K562 (cell line): ENCODE data around the gene KNCN. TPM values are rescaled to one million over a fixed set of nuclear protein-coding genes. Genes with fewer than 3 reads are reported as not detected.

Experiments used
- ADNP ChIP-seq: fragments of 200-800 bp; sonication (Bioruptor generic); IDR thresholded peaks from 2 replicates; pipeline ENCODE4 v1.6.1; 2016; ENCODE audit warnings: missing genetic modification characterization, missing compliant biosample characterization
- CBX3 ChIP-seq, 2 experiments: IDR thresholded peaks; 1 replicate in 1 of 2; 2 replicates in 1 of 2; pipeline ENCODE4 v1.6.1; 2012; ENCODE audit warnings: inconsistent platforms in 2 of 2, low read length in 2 of 2, borderline replicate concordance in 1 of 2, control low read depth in 1 of 2
- CREB1 ChIP-seq, 2 experiments: sonication (generic) in 1 of 2; formaldehyde crosslinking in 1 of 2; IDR thresholded peaks; 2 replicates each; pipeline versions ENCODE4 v1.6.1 to v1.8.0; 2012 to 2022; ENCODE audit warnings: inconsistent platforms in 1 of 2, mild to moderate bottlenecking in 1 of 2, missing genetic modification reagents in 1 of 2, moderate library complexity in 1 of 2
- DMBX1 ChIP-seq: fragments of 250-450 bp; sonication (Bioruptor Pico); IDR thresholded peaks from 2 replicates; pipeline ENCODE4 v1.8.0; 2022; ENCODE audit warnings: inconsistent platforms, mild to moderate bottlenecking, moderate library complexity, borderline replicate concordance
- ELF1 ChIP-seq: fragments of 200-800 bp; sonication (Bioruptor generic); IDR thresholded peaks from 2 replicates; pipeline ENCODE4 v1.6.1; 2016; ENCODE audit warnings: missing genetic modification characterization, missing compliant biosample characterization
- EP400 ChIP-seq: fragments of 450-650 bp; IDR thresholded peaks from 2 replicates; pipeline ENCODE4 v1.6.1; 2017; ENCODE audit warnings: antibody characterized with exemption, mild to moderate bottlenecking, moderate library complexity
- ETV1 ChIP-seq: fragments of 450-650 bp; conservative IDR thresholded peaks from 2 replicates; pipeline ENCODE4 v1.6.1; 2016; ENCODE audit warnings: missing genetic modification characterization, control low read depth, low read depth, missing compliant biosample characterization
- KDM1A ChIP-seq, 2 experiments: fragments of 450-650 bp; IDR thresholded peaks; 2 replicates each; pipeline ENCODE4 v1.6.1; 2016; ENCODE audit warnings: mild to moderate bottlenecking in 2 of 2
- NBN ChIP-seq: fragments of 450-650 bp; IDR thresholded peaks from 2 replicates; pipeline ENCODE4 v1.6.1; 2016; ENCODE audit warnings: low read depth, mild to moderate bottlenecking
- NCOA6 ChIP-seq: fragments of 450-650 bp; IDR thresholded peaks from 2 replicates; pipeline ENCODE4 v1.6.1; 2017; ENCODE audit warnings: mild to moderate bottlenecking
- NCOR1 ChIP-seq: fragments of 450-650 bp; IDR thresholded peaks from 2 replicates; pipeline ENCODE4 v1.6.1; 2016; ENCODE audit warnings: mild to moderate bottlenecking, moderate library complexity
- NR1H2 ChIP-seq: sonication (generic); formaldehyde crosslinking; IDR thresholded peaks from 2 replicates; pipeline ENCODE4 v1.4.0; 2020; ENCODE audit warnings: mild to moderate bottlenecking, missing genetic modification reagents
- NUFIP1 ChIP-seq: fragments of 450-650 bp; IDR thresholded peaks from 2 replicates; pipeline ENCODE4 v1.6.1; 2018; ENCODE audit not compliant: partially characterized antibody
- RBFOX2 ChIP-seq: fragments of 200-400 bp; formaldehyde crosslinking; IDR thresholded peaks from 2 replicates; pipeline ENCODE4 v1.6.1; 2017; ENCODE audit warnings: low read depth, mild to moderate bottlenecking, low read length, moderate library complexity
- RFX7 ChIP-seq: fragments of 250-450 bp; sonication (Bioruptor Pico); IDR thresholded peaks from 2 replicates; pipeline ENCODE4 v1.5.1; 2021; ENCODE audit warnings: mild to moderate bottlenecking
- SIN3B ChIP-seq: fragments of 450-650 bp; IDR thresholded peaks from 2 replicates; pipeline ENCODE4 v1.6.1; 2017; ENCODE audit warnings: low read depth, mild to moderate bottlenecking, moderate library complexity
- SNIP1 ChIP-seq: fragments of 450-650 bp; IDR thresholded peaks from 2 replicates; pipeline ENCODE4 v1.7.1; 2017; ENCODE audit warnings: low read depth, mild to moderate bottlenecking
- TAF9B ChIP-seq: fragments of 450-650 bp; IDR thresholded peaks from 2 replicates; pipeline ENCODE4 v1.6.1; 2018; ENCODE audit warnings: mild to moderate bottlenecking; ENCODE audit not compliant: partially characterized antibody
- ZC3H4 ChIP-seq: sonication (generic); formaldehyde crosslinking; IDR thresholded peaks from 2 replicates; pipeline ENCODE4 v1.9.0; 2021; ENCODE audit warnings: missing genetic modification reagents, borderline replicate concordance
- ZFP1 ChIP-seq: fragments of 450-650 bp; formaldehyde crosslinking; IDR thresholded peaks from 2 replicates; pipeline ENCODE4 v1.4.0; 2020; ENCODE audit warnings: mild to moderate bottlenecking, mixed read lengths
- ZNF354B ChIP-seq: fragments of 250-450 bp; sonication (Bioruptor Pico); IDR thresholded peaks from 2 replicates; pipeline ENCODE4 v1.4.0; 2020
- ZNF57 ChIP-seq: fragments of 450-650 bp; formaldehyde crosslinking; IDR thresholded peaks from 2 replicates; pipeline ENCODE4 v1.4.0; 2020; ENCODE audit warnings: mild to moderate bottlenecking, moderate library complexity
- polyA plus RNA-seq, 8 experiments: library from polyadenylated mRNA; depleted of rRNA in 4 of 8; stranded (reverse) in 5 of 8; unstranded in 3 of 8; fragments of >200 nt; fragmentation: Nextera tagmentation in 2 of 8; fragmentation: Illumina TruSeq in 1 of 8; extraction: Ambion mirVana in 2 of 8; extraction: Trizol in 1 of 8; gene quantifications; 2 replicates each; pipeline versions ENCODE4 v1.2.1 to v1.2.3, GENCODE V29; 2011 to 2014; ENCODE audit warnings: inconsistent platforms in 1 of 8, missing spikeins in 1 of 8
- total RNA-seq, 7 experiments: library from RNA; depleted of rRNA in 6 of 7; stranded (reverse); fragments of >200 nt in 6 of 7; fragmentation: Illumina TruSeq in 2 of 7; extraction: Trizol in 2 of 7; gene quantifications; 2 replicates each; pipeline versions ENCODE4 v1.2.1 to v1.2.3, GENCODE V29; 2011 to 2021; ENCODE audit warnings: low replicate concordance in 1 of 7
- TF ChIP-seq, protein P1 (sequence below): fragments of 250-450 bp; sonication (Bioruptor Pico); IDR thresholded peaks from 2 replicates; pipeline ENCODE4 v1.9.0; 2021; ENCODE audit warnings: mild to moderate bottlenecking, inconsistent platforms
- TF ChIP-seq, protein P2 (sequence below): sonication (generic); formaldehyde crosslinking; IDR thresholded peaks from 2 replicates; pipeline ENCODE4 v1.8.0; 2022; ENCODE audit warnings: mild to moderate bottlenecking, missing genetic modification reagents, borderline replicate concordance
- TF ChIP-seq, protein P3 (sequence below): fragments of 250-450 bp; sonication (Bioruptor Pico); IDR thresholded peaks from 2 replicates; pipeline ENCODE4 v1.4.0; 2020

The KNCN gene
- total and polyA plus RNA-seq, 9 of the 15 experiments (the other 6 are each of a cell fraction or from before 2014, with no cell fraction given), result not detected

DNA sequence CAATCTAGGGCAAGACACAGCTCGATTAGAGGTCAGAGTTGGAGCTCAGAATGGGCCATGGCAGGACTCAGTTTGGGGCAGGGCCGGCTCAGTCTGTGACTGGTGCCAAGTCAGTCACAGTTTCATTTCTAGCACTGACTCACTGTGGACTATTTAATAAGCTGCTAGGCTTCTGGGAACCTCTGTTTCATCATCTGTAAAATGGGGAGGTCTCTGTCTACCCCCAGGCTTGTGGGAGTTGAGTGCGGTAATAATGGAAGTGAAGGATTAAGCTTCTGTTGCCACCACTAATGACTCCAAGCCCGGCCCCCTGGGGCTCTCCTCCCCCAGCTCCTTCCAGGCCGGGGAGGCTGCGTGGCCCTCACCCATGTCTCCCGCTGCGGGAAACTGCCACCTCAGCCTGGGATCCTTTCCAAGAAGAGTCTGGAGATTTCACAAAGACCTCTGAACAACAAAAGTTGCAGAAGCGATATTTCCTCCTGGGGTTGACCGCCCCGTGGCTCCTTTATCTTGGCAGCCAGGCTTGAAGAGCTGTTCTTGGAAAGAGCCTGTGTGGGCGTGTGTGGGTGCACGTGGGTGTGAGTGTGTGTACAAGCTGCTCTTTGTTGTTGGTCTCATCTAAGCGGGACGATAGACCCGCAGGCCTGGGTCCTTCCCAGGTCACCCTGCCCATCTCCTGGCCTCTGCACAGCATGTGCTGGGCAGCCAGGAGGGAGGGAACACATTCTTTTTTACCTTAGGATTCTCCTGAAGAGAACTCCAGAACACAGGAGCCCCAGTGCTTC, 29.1 kb downstream of the KNCN start (continued):
- peak; percentile 16; the same call in 1 of the 2 replicates for TF ChIP-seq ETV1 (tag)
- TF ChIP-seq, protein P1, sequence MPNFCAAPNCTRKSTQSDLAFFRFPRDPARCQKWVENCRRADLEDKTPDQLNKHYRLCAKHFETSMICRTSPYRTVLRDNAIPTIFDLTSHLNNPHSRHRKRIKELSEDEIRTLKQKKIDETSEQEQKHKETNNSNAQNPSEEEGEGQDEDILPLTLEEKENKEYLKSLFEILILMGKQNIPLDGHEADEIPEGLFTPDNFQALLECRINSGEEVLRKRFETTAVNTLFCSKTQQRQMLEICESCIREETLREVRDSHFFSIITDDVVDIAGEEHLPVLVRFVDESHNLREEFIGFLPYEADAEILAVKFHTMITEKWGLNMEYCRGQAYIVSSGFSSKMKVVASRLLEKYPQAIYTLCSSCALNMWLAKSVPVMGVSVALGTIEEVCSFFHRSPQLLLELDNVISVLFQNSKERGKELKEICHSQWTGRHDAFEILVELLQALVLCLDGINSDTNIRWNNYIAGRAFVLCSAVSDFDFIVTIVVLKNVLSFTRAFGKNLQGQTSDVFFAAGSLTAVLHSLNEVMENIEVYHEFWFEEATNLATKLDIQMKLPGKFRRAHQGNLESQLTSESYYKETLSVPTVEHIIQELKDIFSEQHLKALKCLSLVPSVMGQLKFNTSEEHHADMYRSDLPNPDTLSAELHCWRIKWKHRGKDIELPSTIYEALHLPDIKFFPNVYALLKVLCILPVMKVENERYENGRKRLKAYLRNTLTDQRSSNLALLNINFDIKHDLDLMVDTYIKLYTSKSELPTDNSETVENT, result no peak
- TF ChIP-seq ZFP1, result no peak
- no peak for TF ChIP-seq SNIP1
- TF ChIP-seq ZC3H4 (CRISPR knock-in tag), result no peak
- no peak for TF ChIP-seq NR1H2 (CRISPR knock-in tag)
- no peak for TF ChIP-seq RFX7 (CRISPR knock-in tag)
- TF ChIP-seq KDM1A (IDR thresholded peaks at IDR 0.05), result peak; percentile 92 to 93
- TF ChIP-seq NCOA6, result no peak
- TF ChIP-seq NBN, result peak; percentile 99
- peak; percentile 91 for TF ChIP-seq EP400
- TF ChIP-seq, protein P2, sequence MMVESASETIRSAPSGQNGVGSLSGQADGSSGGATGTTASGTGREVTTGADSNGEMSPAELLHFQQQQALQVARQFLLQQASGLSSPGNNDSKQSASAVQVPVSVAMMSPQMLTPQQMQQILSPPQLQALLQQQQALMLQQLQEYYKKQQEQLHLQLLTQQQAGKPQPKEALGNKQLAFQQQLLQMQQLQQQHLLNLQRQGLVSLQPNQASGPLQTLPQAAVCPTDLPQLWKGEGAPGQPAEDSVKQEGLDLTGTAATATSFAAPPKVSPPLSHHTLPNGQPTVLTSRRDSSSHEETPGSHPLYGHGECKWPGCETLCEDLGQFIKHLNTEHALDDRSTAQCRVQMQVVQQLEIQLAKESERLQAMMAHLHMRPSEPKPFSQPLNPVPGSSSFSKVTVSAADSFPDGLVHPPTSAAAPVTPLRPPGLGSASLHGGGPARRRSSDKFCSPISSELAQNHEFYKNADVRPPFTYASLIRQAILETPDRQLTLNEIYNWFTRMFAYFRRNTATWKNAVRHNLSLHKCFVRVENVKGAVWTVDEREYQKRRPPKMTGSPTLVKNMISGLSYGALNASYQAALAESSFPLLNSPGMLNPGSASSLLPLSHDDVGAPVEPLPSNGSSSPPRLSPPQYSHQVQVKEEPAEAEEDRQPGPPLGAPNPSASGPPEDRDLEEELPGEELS (CRISPR knock-in tag), result peak; percentile 93; the same call in 1 of the 2 replicates
- no peak for TF ChIP-seq ELF1 (tag)
- peak; percentile 70 for TF ChIP-seq CREB1 (IDR thresholded peaks at IDR 0.05)
- no peak for TF ChIP-seq CREB1 (CRISPR knock-in tag; IDR thresholded peaks at IDR 0.05)
- peak in 1 of 2 experiments; percentile 48; a peak in 2 of 3 replicates for TF ChIP-seq CBX3 (IDR thresholded peaks at IDR 0.05; ENCODE audit: borderline replicate concordance in 1 of 2, low read length in 2 of 2)
- TF ChIP-seq ZNF354B (CRISPR knock-in tag), result no peak
- TF ChIP-seq, protein P3, sequence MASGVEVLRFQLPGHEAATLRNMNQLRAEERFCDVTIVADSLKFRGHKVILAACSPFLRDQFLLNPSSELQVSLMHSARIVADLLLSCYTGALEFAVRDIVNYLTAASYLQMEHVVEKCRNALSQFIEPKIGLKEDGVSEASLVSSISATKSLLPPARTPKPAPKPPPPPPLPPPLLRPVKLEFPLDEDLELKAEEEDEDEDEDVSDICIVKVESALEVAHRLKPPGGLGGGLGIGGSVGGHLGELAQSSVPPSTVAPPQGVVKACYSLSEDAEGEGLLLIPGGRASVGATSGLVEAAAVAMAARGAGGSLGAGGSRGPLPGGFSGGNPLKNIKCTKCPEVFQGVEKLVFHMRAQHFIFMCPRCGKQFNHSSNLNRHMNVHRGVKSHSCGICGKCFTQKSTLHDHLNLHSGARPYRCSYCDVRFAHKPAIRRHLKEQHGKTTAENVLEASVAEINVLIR (CRISPR knock-in tag), result no peak
- TF ChIP-seq ADNP, result peak; percentile 95
- peak; percentile 63 for TF ChIP-seq RBFOX2
- no peak for TF ChIP-seq NUFIP1
- no peak for TF ChIP-seq ZNF57 (CRISPR knock-in tag)
- TF ChIP-seq TAF9B, result no peak
- TF ChIP-seq SIN3B, result no peak
- TF ChIP-seq DMBX1 (CRISPR knock-in tag), result peak; percentile 61; the same call in 1 of the 2 replicates
- peak; percentile 98 for TF ChIP-seq NCOR1
